HL-60 (cell line): ENCODE data around the gene TARS1.

Experiments
- CTCF ChIP-seq: IDR thresholded peaks from one replicate; pipeline ENCODE4 v1.5.1; 2011; ENCODE audit warnings: low read length, control low read depth, inconsistent platforms; ENCODE audit not compliant: insufficient read depth
- GABPA ChIP-seq: IDR thresholded peaks from 2 replicates; pipeline ENCODE4 v1.6.1; 2012; ENCODE audit warnings: low read depth
- POLR2AphosphoS5 ChIP-seq: IDR thresholded peaks from 2 replicates; pipeline ENCODE4 v1.6.1; 2012; ENCODE audit warnings: low read depth

GRCh38 chr5:33400675-33401074, 40.1 kb upstream of the TARS1 start:
- no peak for TF ChIP-seq POLR2AphosphoS5
- no peak for TF ChIP-seq GABPA
- TF ChIP-seq CTCF, result no peak
